Keratinocyte (primary cell): ENCODE measurements around the gene ANKRD34A. TPM values are rescaled to one million over a fixed set of nuclear protein-coding genes. Genes with fewer than 3 reads are reported as not detected.
A peak's percentile ranks its signal among the peaks of the same experiment; 100 is the strongest.

Experiments
- DNase-seq: peaks from one replicate; pipeline ENCODE4 v3.0.0-alpha.2; 2011; ENCODE audit warnings: low read depth, missing footprints, low spot score
- FAIRE-seq: peaks from 2 replicates; lab custom pipeline; 2011; peaks lifted over from hg19 to GRCh38; lab: Jason Lieb, UNC
- H2AFZ ChIP-seq: 2 replicates; pipeline ENCODE4 v1.6.0; 2012; ENCODE audit warnings: low read length, control low read depth, inconsistent platforms; ENCODE audit not compliant: control insufficient read depth
- H3K27ac ChIP-seq: 2 replicates; pipeline ENCODE4 v1.5.1; 2011; ENCODE audit warnings: low read length; ENCODE audit not compliant: control insufficient read depth, insufficient read depth
- H3K27me3 ChIP-seq: 3 replicates; pipeline ENCODE4 v1.6.0; 2011; ENCODE audit warnings: low read length; ENCODE audit not compliant: control insufficient read depth, insufficient read depth; ENCODE audit errors: extremely low read depth
- H3K36me3 ChIP-seq, 2 experiments: 2 replicates in 1 of 2; 3 replicates in 1 of 2; pipeline ENCODE4 v1.5.1; 2011; ENCODE audit warnings: low read length in 2 of 2, mild to moderate bottlenecking in 1 of 2; ENCODE audit not compliant: control insufficient read depth in 2 of 2, insufficient read depth in 2 of 2; ENCODE audit errors: extremely low read depth in 1 of 2
- H3K4me1 ChIP-seq: 3 replicates; pipeline ENCODE4 v1.5.1; 2011; ENCODE audit warnings: low read length; ENCODE audit not compliant: control insufficient read depth, insufficient read depth; ENCODE audit errors: extremely low read depth
- H3K4me2 ChIP-seq: 3 replicates; pipeline ENCODE4 v1.6.0; 2011; ENCODE audit warnings: low read depth, low read length; ENCODE audit not compliant: control insufficient read depth, insufficient read depth; ENCODE audit errors: extremely low read depth
- H3K4me3 ChIP-seq, 3 experiments: fragments of 200-600 bp in 1 of 3; sonication (generic) in 1 of 3; 2 replicates in 2 of 3; 3 replicates in 1 of 3; pipeline ENCODE4 v1.5.1; 2011 to 2016; ENCODE audit warnings: low read length in 3 of 3, mild to moderate bottlenecking in 3 of 3, control low read depth in 2 of 3, inconsistent platforms in 1 of 3, low read depth in 1 of 3, mixed read lengths in 1 of 3, mixed run types in 1 of 3, moderate library complexity in 1 of 3; ENCODE audit not compliant: control insufficient read depth in 2 of 3, insufficient read depth in 2 of 3; ENCODE audit errors: extremely low read depth in 1 of 3
- H3K79me2 ChIP-seq: 2 replicates; pipeline ENCODE4 v1.6.0; 2012; ENCODE audit warnings: low read length; ENCODE audit not compliant: control insufficient read depth, insufficient read depth
- H3K9ac ChIP-seq: 3 replicates; pipeline ENCODE4 v1.6.0; 2011; ENCODE audit warnings: low read length; ENCODE audit not compliant: control insufficient read depth, insufficient read depth; ENCODE audit errors: extremely low read depth
- H3K9me1 ChIP-seq: 3 replicates; pipeline ENCODE4 v1.6.0; 2011; ENCODE audit warnings: low read length; ENCODE audit not compliant: control insufficient read depth, insufficient read depth; ENCODE audit errors: extremely low read depth
- H3K9me3 ChIP-seq: 2 replicates; pipeline ENCODE4 v1.5.1; 2012; ENCODE audit warnings: low read depth, low read length; ENCODE audit not compliant: control insufficient read depth
- H4K20me1 ChIP-seq: 3 replicates; pipeline ENCODE4 v1.6.0; 2011; ENCODE audit warnings: low read length; ENCODE audit not compliant: control insufficient read depth, insufficient read depth; ENCODE audit errors: extremely low read depth
- EZH2 ChIP-seq: IDR thresholded peaks from one replicate; pipeline ENCODE4 v1.6.1; 2012; ENCODE audit warnings: inconsistent platforms, mild to moderate bottlenecking, low read length, moderate library complexity
- dilution Hi-C: fragments of 300-500 bp; cut with MboI; formaldehyde crosslinking; loops from one replicate; pipeline ENCODE4 v1.7.0; 2020; ENCODE audit warnings: low sequenced_read_pairs; ENCODE audit not compliant: extremely low pct_ligation_motif_present
- polyA plus RNA-seq, 5 experiments: library from polyadenylated mRNA; depleted of rRNA in 3 of 5; stranded (reverse) in 3 of 5; stranded (forward) in 1 of 5; unstranded in 1 of 5; fragments of >200 nt; gene quantifications; 1 replicate in 1 of 5; 2 replicates in 3 of 5; 3 replicates in 1 of 5; pipeline versions ENCODE4 v1.2.1 to v1.2.3, GENCODE V29; 2011 to 2012; ENCODE audit warnings: missing spikeins in 2 of 5, low read depth in 1 of 5, low replicate concordance in 1 of 5
- TF ChIP-seq, protein P1 (sequence below), 3 experiments: IDR thresholded peaks in 1 of 3; conservative IDR thresholded peaks in 1 of 3; optimal IDR thresholded peaks in 1 of 3; 2 replicates in 2 of 3; 3 replicates in 1 of 3; pipeline versions ENCODE3 to v1.5.1; 2011; ENCODE audit warnings: low read length in 3 of 3, mild to moderate bottlenecking in 3 of 3, moderate library complexity in 2 of 3, control low read depth in 1 of 3, inconsistent platforms in 1 of 3; ENCODE audit not compliant: insufficient read depth in 2 of 3; ENCODE audit errors: extremely low read depth in 1 of 3

ANKRD34A gene
- polyA plus RNA-seq, 1 donor (not counting 4 experiments of a cell fraction or from before 2014, with no cell fraction given): 0.83 TPM

DNA sequence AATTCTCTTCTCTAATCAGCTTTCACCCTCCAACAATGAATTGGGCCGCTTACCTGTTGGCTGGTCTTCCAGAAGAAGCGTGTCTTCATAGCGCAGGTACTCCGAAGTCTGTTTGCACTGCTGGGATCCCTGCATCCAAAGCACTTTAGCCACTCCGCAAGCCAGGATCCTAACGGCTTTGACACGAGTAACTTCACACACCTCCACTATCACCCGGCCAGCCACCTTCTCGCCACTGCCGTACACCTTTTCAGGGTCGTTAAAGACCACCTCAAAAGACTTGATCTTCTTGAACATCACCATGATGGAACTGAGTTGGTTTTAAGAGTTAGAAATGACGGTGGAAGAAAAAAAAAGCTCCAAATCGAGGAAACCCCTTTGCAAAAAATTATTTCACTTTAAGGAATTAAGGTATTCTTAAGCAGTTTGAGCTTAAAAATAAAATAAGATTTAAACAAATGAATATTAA lies 31.6 kb upstream of the ANKRD34A start:
- Histone ChIP-seq H3K4me3 (peak overlapping the region; percentile 57 to 96 (median 93)), H3K79me2 (peaks cover 8% of the 10 kb centered on the region), H4K20me1 (no peaks in the 10 kb centered on the region), H3K9me3 (no peaks in the 10 kb centered on the region), H3K4me1 (peaks cover 47% of the 10 kb centered on the region), H2AFZ (peak overlapping the region; percentile 40), H3K4me2 (peak overlapping the region; percentile 97), H3K36me3 (peaks cover 13 to 18% of the 10 kb centered on the region in 2 experiments), H3K27ac (peak overlapping the region; percentile 95), H3K27me3 (no peaks in the 10 kb centered on the region), H3K9ac (peak overlapping the region; percentile 79), H3K9me1 (no peaks in the 10 kb centered on the region)
- FAIRE-seq: no peak
- TF ChIP-seq, protein P1, sequence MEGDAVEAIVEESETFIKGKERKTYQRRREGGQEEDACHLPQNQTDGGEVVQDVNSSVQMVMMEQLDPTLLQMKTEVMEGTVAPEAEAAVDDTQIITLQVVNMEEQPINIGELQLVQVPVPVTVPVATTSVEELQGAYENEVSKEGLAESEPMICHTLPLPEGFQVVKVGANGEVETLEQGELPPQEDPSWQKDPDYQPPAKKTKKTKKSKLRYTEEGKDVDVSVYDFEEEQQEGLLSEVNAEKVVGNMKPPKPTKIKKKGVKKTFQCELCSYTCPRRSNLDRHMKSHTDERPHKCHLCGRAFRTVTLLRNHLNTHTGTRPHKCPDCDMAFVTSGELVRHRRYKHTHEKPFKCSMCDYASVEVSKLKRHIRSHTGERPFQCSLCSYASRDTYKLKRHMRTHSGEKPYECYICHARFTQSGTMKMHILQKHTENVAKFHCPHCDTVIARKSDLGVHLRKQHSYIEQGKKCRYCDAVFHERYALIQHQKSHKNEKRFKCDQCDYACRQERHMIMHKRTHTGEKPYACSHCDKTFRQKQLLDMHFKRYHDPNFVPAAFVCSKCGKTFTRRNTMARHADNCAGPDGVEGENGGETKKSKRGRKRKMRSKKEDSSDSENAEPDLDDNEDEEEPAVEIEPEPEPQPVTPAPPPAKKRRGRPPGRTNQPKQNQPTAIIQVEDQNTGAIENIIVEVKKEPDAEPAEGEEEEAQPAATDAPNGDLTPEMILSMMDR (optimal IDR thresholded peaks at IDR 0.05 in 1 of 3, IDR thresholded peaks at IDR 0.05 in 1 of 3, conservative IDR thresholded peaks at IDR 0.05 in 1 of 3; ENCODE audit: extremely low read depth in 1 of 3, insufficient read depth in 2 of 3, low read length in 3 of 3): no peak
- TF ChIP-seq EZH2: no peak
- DNase-seq: no peak
- dilution Hi-C loops: no loop called here

- Histone ChIP-seq H3K27ac (peak overlapping the region; percentile 95), H3K9me3 (no peaks in the 10 kb centered on the region), H2AFZ (no peak overlapping the region), H3K9me1 (no peaks in the 10 kb centered on the region), H3K4me1 (peaks cover 47% of the 10 kb centered on the region), H3K79me2 (peaks cover 8% of the 10 kb centered on the region), H3K4me2 (peak overlapping the region; percentile 97), H3K27me3 (no peaks in the 10 kb centered on the region), H4K20me1 (no peaks in the 10 kb centered on the region), H3K36me3 (peaks cover 13 to 18% of the 10 kb centered on the region in 2 experiments), H3K4me3 (peak overlapping the region; percentile 57 to 96 (median 93)), H3K9ac (peak overlapping the region; percentile 79)
- dilution Hi-C loops: no loop called here
- TF ChIP-seq EZH2: no peak
- TF ChIP-seq, protein P1 (optimal IDR thresholded peaks at IDR 0.05 in 1 of 3, IDR thresholded peaks at IDR 0.05 in 1 of 3, conservative IDR thresholded peaks at IDR 0.05 in 1 of 3; ENCODE audit: extremely low read depth in 1 of 3, insufficient read depth in 2 of 3, low read length in 3 of 3): no peak
- FAIRE-seq (no peak), DNase-seq (no peak)
These were observed 30.9 kb upstream of the ANKRD34A start for GRCh38 chr1:145995148-145995881.
